ENCODE results near the gene CCDC33.
"Not testable (repeated sequence)": the region's sequence is repeated elsewhere in the genome, so short reads cannot be mapped to it uniquely, and the experiment has no call there.

DNA sequence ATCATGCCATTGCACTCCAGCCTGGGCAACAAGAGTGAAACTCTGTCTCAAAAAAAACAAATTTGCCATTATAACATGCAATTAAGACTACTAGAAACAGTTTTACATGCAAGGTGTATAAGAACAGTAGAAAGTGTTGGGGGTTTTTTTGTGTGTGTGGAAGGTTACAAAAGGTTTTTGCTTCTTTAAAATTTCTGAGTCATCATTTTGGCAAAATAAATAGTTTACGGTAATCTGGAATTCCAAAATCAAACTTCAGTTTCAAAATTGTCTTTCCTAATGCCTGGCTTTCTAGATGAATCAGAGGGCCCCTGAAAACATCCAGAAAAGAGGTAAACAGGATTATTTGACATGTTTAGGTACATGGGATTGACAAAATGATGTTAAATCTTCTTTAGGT, 124.7 kb downstream of the CCDC33 start:
- TF ChIP-seq, protein P1, sequence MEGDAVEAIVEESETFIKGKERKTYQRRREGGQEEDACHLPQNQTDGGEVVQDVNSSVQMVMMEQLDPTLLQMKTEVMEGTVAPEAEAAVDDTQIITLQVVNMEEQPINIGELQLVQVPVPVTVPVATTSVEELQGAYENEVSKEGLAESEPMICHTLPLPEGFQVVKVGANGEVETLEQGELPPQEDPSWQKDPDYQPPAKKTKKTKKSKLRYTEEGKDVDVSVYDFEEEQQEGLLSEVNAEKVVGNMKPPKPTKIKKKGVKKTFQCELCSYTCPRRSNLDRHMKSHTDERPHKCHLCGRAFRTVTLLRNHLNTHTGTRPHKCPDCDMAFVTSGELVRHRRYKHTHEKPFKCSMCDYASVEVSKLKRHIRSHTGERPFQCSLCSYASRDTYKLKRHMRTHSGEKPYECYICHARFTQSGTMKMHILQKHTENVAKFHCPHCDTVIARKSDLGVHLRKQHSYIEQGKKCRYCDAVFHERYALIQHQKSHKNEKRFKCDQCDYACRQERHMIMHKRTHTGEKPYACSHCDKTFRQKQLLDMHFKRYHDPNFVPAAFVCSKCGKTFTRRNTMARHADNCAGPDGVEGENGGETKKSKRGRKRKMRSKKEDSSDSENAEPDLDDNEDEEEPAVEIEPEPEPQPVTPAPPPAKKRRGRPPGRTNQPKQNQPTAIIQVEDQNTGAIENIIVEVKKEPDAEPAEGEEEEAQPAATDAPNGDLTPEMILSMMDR (IDR thresholded peaks at IDR 0.05; ENCODE audit: borderline replicate concordance, extremely low read depth, low read length, poor library complexity, severe bottlenecking): not testable (repeated sequence)
- TF ChIP-seq EZH2 (IDR thresholded peaks at IDR 0.05; ENCODE audit: borderline replicate concordance, low read depth, low read length, severe bottlenecking): not testable (repeated sequence)

Data from DND-41 (cell line).